HEK293 (cell line): ENCODE results near the gene ABHD17A.
A peak's percentile ranks its signal among the peaks of the same experiment; 100 is the strongest.

Experiments used
- CTCF ChIA-PET: fragments of 350-600 bp; formaldehyde crosslinking; extraction: SDS; loops from one replicate; lab custom pipeline; 2021; ENCODE audit warnings: antibody characterized with exemption; lab: Yijun Ruan, JAX
- POLR2A ChIA-PET: fragments of 300-600 bp; formaldehyde crosslinking; extraction: SDS; loops from one replicate; lab custom pipeline; 2020; ENCODE audit warnings: antibody characterized with exemption, inconsistent platforms; lab: Yijun Ruan, JAX
- H3K27ac ChIP-seq: fragments of 200-500 bp; sonication (Bioruptor generic); 2 replicates; pipeline ENCODE4 v1.5.1; 2014; ENCODE audit warnings: low read depth, low read length, control low read depth, inconsistent platforms; ENCODE audit errors: extremely low read depth
- H3K36me3 ChIP-seq, 2 experiments: fragments of 200-500 bp in 1 of 2; sonication (Bioruptor generic) in 1 of 2; 1 replicate in 1 of 2; 2 replicates in 1 of 2; pipeline ENCODE4 v1.5.1; 2014 to 2017; ENCODE audit warnings: inconsistent platforms in 2 of 2, low read length in 2 of 2; ENCODE audit not compliant: control insufficient read depth in 2 of 2, insufficient read depth in 1 of 2
- H3K4me1 ChIP-seq: fragments of 200-500 bp; sonication (Bioruptor generic); 2 replicates; pipeline ENCODE4 v1.5.1; 2014; ENCODE audit warnings: mild to moderate bottlenecking, low read length, inconsistent platforms; ENCODE audit not compliant: control insufficient read depth, insufficient read depth
- H3K4me3 ChIP-seq: 2 replicates; pipeline ENCODE4 v1.5.1; 2011; ENCODE audit warnings: low read depth, mild to moderate bottlenecking, control low read depth, low read length, moderate library complexity
- H3K9me3 ChIP-seq: fragments of 200-500 bp; sonication (Bioruptor generic); 2 replicates; pipeline ENCODE4 v1.5.1; 2014; ENCODE audit warnings: low read depth, low read length, inconsistent platforms; ENCODE audit not compliant: control insufficient read depth, insufficient read depth
- BCL11B ChIP-seq: fragments of 450-650 bp; formaldehyde crosslinking; IDR thresholded peaks from 2 replicates; pipeline ENCODE4 v1.5.1; 2016; ENCODE audit warnings: low read depth, missing biosample characterization, missing genetic modification characterization
- GLIS2 ChIP-seq: fragments of 450-650 bp; formaldehyde crosslinking; IDR thresholded peaks from 2 replicates; pipeline ENCODE4 v1.5.1; 2016; ENCODE audit warnings: missing biosample characterization, missing genetic modification characterization
- IKZF3 ChIP-seq: fragments of 450-650 bp; IDR thresholded peaks from 2 replicates; pipeline ENCODE4 v1.5.0; 2018; ENCODE audit warnings: missing biosample characterization, mild to moderate bottlenecking, missing genetic modification characterization, moderate library complexity
- KLF16 ChIP-seq: fragments of 450-650 bp; formaldehyde crosslinking; IDR thresholded peaks from 2 replicates; pipeline ENCODE4 v1.5.1; 2017; ENCODE audit warnings: missing biosample characterization, missing genetic modification characterization
- KLF17 ChIP-seq: fragments of 450-650 bp; formaldehyde crosslinking; IDR thresholded peaks from 2 replicates; pipeline ENCODE4 v1.5.1; 2016; ENCODE audit warnings: missing biosample characterization, missing genetic modification characterization
- SP2 ChIP-seq: fragments of 450-650 bp; formaldehyde crosslinking; IDR thresholded peaks from 2 replicates; pipeline ENCODE4 v1.5.1; 2016; ENCODE audit warnings: missing biosample characterization, missing genetic modification characterization
- SP7 ChIP-seq: fragments of 450-650 bp; formaldehyde crosslinking; IDR thresholded peaks from 2 replicates; pipeline ENCODE4 v1.5.1; 2016; ENCODE audit warnings: missing biosample characterization, missing genetic modification characterization
- ZBTB11 ChIP-seq: fragments of 450-650 bp; formaldehyde crosslinking; conservative IDR thresholded peaks from 2 replicates; pipeline ENCODE4 v1.5.1; 2016; ENCODE audit warnings: low read depth, missing biosample characterization, missing genetic modification characterization
- ZBTB20 ChIP-seq: fragments of 450-650 bp; formaldehyde crosslinking; IDR thresholded peaks from 2 replicates; pipeline ENCODE4 v1.5.1; 2016; ENCODE audit warnings: missing biosample characterization, missing genetic modification characterization
- ZBTB26 ChIP-seq: fragments of 450-650 bp; formaldehyde crosslinking; optimal IDR thresholded peaks from 2 replicates; pipeline ENCODE3; 2016; ENCODE audit warnings: missing biosample characterization, mild to moderate bottlenecking, missing genetic modification characterization
- ZBTB48 ChIP-seq: fragments of 450-650 bp; formaldehyde crosslinking; IDR thresholded peaks from 2 replicates; pipeline ENCODE4 v1.5.1; 2016; ENCODE audit warnings: missing biosample characterization, missing genetic modification characterization
- ZBTB49 ChIP-seq: fragments of 450-650 bp; formaldehyde crosslinking; IDR thresholded peaks from 2 replicates; pipeline ENCODE4 v1.5.1; 2016; ENCODE audit warnings: missing biosample characterization, missing genetic modification characterization, low read depth
- ZNF114 ChIP-seq: fragments of 450-650 bp; formaldehyde crosslinking; IDR thresholded peaks from 2 replicates; pipeline ENCODE4 v1.5.0; 2017; ENCODE audit warnings: missing biosample characterization, missing genetic modification characterization
- ZNF146 ChIP-seq: fragments of 450-650 bp; formaldehyde crosslinking; IDR thresholded peaks from 2 replicates; pipeline ENCODE4 v1.5.1; 2016; ENCODE audit warnings: missing biosample characterization, missing genetic modification characterization
- ZNF2 ChIP-seq: fragments of 450-650 bp; formaldehyde crosslinking; IDR thresholded peaks from 2 replicates; pipeline ENCODE4 v1.5.1; 2016; ENCODE audit warnings: missing biosample characterization, missing genetic modification characterization
- ZNF221 ChIP-seq: fragments of 450-650 bp; formaldehyde crosslinking; IDR thresholded peaks from 2 replicates; pipeline ENCODE4 v1.5.1; 2017; ENCODE audit warnings: missing biosample characterization, missing genetic modification characterization, borderline replicate concordance
- ZNF341 ChIP-seq: fragments of 450-650 bp; formaldehyde crosslinking; IDR thresholded peaks from 2 replicates; pipeline ENCODE4; 2016; ENCODE audit warnings: low read depth, missing biosample characterization, missing genetic modification characterization
- ZNF398 ChIP-seq: fragments of 450-650 bp; formaldehyde crosslinking; IDR thresholded peaks from 2 replicates; pipeline ENCODE4 v1.5.1; 2017; ENCODE audit warnings: missing biosample characterization, missing genetic modification characterization
- ZNF416 ChIP-seq: fragments of 450-650 bp; formaldehyde crosslinking; IDR thresholded peaks from 2 replicates; pipeline ENCODE4 v1.5.1; 2016; ENCODE audit warnings: missing biosample characterization, missing genetic modification characterization
- ZNF529 ChIP-seq: fragments of 450-650 bp; formaldehyde crosslinking; IDR thresholded peaks from 2 replicates; pipeline ENCODE4 v1.5.1; 2017; ENCODE audit warnings: missing genetic modification characterization, missing biosample characterization; ENCODE audit not compliant: insufficient replicate concordance
- ZNF585B ChIP-seq: fragments of 450-650 bp; formaldehyde crosslinking; IDR thresholded peaks from 2 replicates; pipeline ENCODE4 v1.5.1; 2016; ENCODE audit warnings: missing biosample characterization, missing genetic modification characterization
- ZNF704 ChIP-seq: fragments of 450-650 bp; formaldehyde crosslinking; IDR thresholded peaks from 2 replicates; pipeline ENCODE4 v1.5.1; 2016; ENCODE audit warnings: missing biosample characterization, missing genetic modification characterization
- ZSCAN5A ChIP-seq: fragments of 450-650 bp; formaldehyde crosslinking; IDR thresholded peaks from 2 replicates; pipeline ENCODE4 v1.5.1; 2016; ENCODE audit warnings: missing biosample characterization, missing genetic modification characterization
- ZXDB ChIP-seq: fragments of 450-650 bp; formaldehyde crosslinking; IDR thresholded peaks from 2 replicates; pipeline ENCODE4 v1.5.1; 2016; ENCODE audit warnings: missing biosample characterization, missing genetic modification characterization

Gene ABHD17A

GRCh38 chr19:1905110-1905862 is 20.0 kb upstream of the ABHD17A start, which contains the start of the genes ADAT3 and SCAMP4 (continued):
- TF ChIP-seq ZBTB26 (tag by site-specific recombination) (peak; percentile 98), ZNF221 (tag by site-specific recombination) (no peak), SP7 (tag by site-specific recombination) (peak; percentile 42), KLF16 (tag by site-specific recombination) (peak; percentile 95), ZNF341 (tag by site-specific recombination) (peak; percentile 62), BCL11B (no peak), ZBTB11 (tag by site-specific recombination) (peak; percentile 88), IKZF3 (tag by site-specific recombination) (peak; percentile 40; the same call in 1 of the 2 replicates), ZXDB (peak; percentile 100), KLF17 (tag by site-specific recombination) (peak; percentile 77)
- TF ChIP-seq, all 188 proteins: peak for 42

- CTCF ChIA-PET: interaction anchor here (0.7 kb wide), 1 partner anchor 731 kb away, joined by 3 read pairs; no protein-coding TSS in a partner anchor
- Histone ChIP-seq H3K36me3 (peaks cover 0 to 17% of the 10 kb centered on the region in 2 experiments; a peak in 2 of 3 replicates), H3K9me3 (no peaks in the 10 kb centered on the region), H3K4me3 (no peak overlapping the region), H3K4me1 (peaks cover 11% of the 10 kb centered on the region), H3K27ac (peak overlapping the region; percentile 37)
- POLR2A ChIA-PET: interaction anchor here (1.0 to 1.5 kb wide), 3 partner anchors 16 to 28 kb away, joined by 3 read pairs; partner anchors contain the start of gene ABHD17A
- TF ChIP-seq ZNF416 (tag by site-specific recombination) (no peak), ZBTB49 (no peak), ZNF398 (tag by site-specific recombination) (no peak), ZNF704 (tag by site-specific recombination) (no peak), ZNF529 (tag by site-specific recombination) (no peak), ZXDB (0 out of 2 replicates have a peak, but pooled peaks have one; percentile 42), ZNF114 (tag by site-specific recombination) (no peak), ZSCAN5A (tag by site-specific recombination) (no peak), ZBTB20 (tag by site-specific recombination) (no peak; the same call in 1 of the 2 replicates), GLIS2 (no peak), ZNF585B (no peak), ZBTB48 (tag by site-specific recombination) (0 out of 2 replicates have a peak, but pooled peaks have one; percentile 49), ZNF146 (tag by site-specific recombination) (no peak), SP2 (tag by site-specific recombination) (no peak), ZNF2 (no peak)
Measured at GRCh38 chr19:1904860-1905109, 19.5 kb upstream of the ABHD17A start.
